Neutrophil (primary cell): ENCODE measurements around the gene EPYC.

Experiments
- H3K27ac ChIP-seq: fragments of 200-600 bp; sonication (generic); 2 replicates; pipeline ENCODE4 v1.5.1; 2016; ENCODE audit warnings: mild to moderate bottlenecking, moderate library complexity
- H3K27me3 ChIP-seq: fragments of 200-600 bp; sonication (generic); 2 replicates; pipeline ENCODE4 v1.6.0; 2016; ENCODE audit warnings: mild to moderate bottlenecking
- H3K36me3 ChIP-seq: fragments of 200-600 bp; sonication (generic); 2 replicates; pipeline ENCODE4 v1.5.1; 2017
- H3K4me1 ChIP-seq, 2 experiments: fragments of 200-600 bp in 1 of 2; sonication (generic) in 1 of 2; 1 replicate in 1 of 2; 2 replicates in 1 of 2; pipeline versions ENCODE4 v1.5.1 to v1.6.1; 2013 to 2016; ENCODE audit warnings: low read depth in 1 of 2, low read length in 1 of 2, mild to moderate bottlenecking in 1 of 2, moderate library complexity in 1 of 2; ENCODE audit not compliant: control insufficient read depth in 1 of 2, insufficient read depth in 1 of 2
- H3K4me3 ChIP-seq, 2 experiments: fragments of 200-600 bp in 1 of 2; sonication (generic) in 1 of 2; 1 replicate in 1 of 2; 2 replicates in 1 of 2; pipeline ENCODE4 v1.5.1; 2013 to 2016; ENCODE audit warnings: low read depth in 1 of 2, low read length in 1 of 2, mild to moderate bottlenecking in 1 of 2, moderate library complexity in 1 of 2
- H3K9me3 ChIP-seq: fragments of 200-600 bp; sonication (generic); 2 replicates; pipeline ENCODE4 v1.5.1; 2016
- TF ChIP-seq, protein P1 (sequence below): fragments of 200-600 bp; sonication (generic); IDR thresholded peaks from 2 replicates; pipeline ENCODE4 v1.5.1; 2016; ENCODE audit warnings: antibody characterized with exemption

The EPYC gene

DNA sequence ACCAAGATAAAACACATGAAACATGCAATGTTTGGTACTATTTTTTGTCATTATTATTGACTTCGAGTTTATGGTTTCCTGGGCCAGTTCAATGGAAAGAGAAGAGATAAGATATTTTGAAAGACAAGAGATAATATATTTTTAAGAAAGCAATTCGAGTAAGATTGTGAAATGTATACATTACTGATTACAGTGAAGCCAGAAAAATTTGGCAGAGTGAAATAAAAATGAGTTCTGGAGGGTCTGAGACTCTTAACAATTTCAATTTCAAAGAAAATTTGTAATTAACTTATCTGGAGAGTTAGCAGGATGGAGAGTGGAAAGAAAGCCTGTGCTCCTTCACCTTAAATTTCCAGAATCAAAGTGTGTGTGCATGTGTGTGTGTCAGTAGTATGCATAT, 67.1 kb downstream of the EPYC start:
- no peak overlapping the region for H3K4me3 ChIP-seq
- no peaks in the 10 kb centered on the region for H3K36me3 ChIP-seq
- H3K27ac ChIP-seq, result no peak overlapping the region
- no peaks in the 10 kb centered on the region for H3K9me3 ChIP-seq
- no peaks in the 10 kb centered on the region for H3K4me1 ChIP-seq
- TF ChIP-seq, protein P1, sequence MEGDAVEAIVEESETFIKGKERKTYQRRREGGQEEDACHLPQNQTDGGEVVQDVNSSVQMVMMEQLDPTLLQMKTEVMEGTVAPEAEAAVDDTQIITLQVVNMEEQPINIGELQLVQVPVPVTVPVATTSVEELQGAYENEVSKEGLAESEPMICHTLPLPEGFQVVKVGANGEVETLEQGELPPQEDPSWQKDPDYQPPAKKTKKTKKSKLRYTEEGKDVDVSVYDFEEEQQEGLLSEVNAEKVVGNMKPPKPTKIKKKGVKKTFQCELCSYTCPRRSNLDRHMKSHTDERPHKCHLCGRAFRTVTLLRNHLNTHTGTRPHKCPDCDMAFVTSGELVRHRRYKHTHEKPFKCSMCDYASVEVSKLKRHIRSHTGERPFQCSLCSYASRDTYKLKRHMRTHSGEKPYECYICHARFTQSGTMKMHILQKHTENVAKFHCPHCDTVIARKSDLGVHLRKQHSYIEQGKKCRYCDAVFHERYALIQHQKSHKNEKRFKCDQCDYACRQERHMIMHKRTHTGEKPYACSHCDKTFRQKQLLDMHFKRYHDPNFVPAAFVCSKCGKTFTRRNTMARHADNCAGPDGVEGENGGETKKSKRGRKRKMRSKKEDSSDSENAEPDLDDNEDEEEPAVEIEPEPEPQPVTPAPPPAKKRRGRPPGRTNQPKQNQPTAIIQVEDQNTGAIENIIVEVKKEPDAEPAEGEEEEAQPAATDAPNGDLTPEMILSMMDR, result no peak
- no peaks in the 10 kb centered on the region for H3K27me3 ChIP-seq

DNA sequence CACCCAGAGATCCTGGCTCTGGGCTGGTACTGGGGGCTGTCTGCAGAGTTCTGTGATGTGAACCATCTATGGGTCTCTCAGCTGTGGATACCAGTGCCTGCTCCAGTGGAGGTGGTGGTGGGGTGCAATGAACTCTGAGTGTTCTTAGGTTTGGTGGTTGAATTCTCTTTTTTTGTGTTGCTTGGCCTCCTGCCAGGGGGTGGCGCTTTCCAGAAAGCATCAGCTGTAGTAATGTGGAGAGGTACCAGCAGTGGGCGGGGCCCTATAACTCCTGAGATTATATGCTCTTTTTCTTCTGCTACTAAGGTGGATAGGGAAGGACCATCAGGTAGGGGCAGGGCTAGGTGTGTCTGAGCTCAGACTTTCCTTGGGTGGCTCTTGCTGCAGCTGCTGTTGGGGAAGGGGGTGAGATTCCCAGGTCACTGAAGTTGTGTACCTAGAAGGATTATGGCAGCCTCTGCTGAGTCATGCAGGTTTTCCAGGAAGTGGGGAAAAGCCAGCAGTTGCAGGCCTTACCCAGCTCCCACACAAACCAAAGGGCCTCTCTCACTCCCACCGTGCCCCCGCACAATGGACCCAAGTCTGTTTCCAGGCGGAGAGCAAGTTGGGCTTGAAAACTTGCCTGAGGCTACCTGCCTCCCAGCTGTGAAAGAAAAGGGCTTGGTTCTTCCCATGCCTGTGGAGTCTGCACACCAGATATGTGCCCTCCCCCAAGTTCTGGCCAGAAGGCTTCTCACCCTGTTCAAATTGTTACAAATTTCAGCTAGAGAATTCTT, 68.4 kb downstream of the EPYC start:
- Histone ChIP-seq H3K9me3 (no peaks in the 10 kb centered on the region), H3K4me1 (no peaks in the 10 kb centered on the region), H3K27ac (no peak overlapping the region), H3K4me3 (no peak overlapping the region), H3K27me3 (no peaks in the 10 kb centered on the region), H3K36me3 (no peaks in the 10 kb centered on the region)
- TF ChIP-seq, protein P1, result no peak

DNA sequence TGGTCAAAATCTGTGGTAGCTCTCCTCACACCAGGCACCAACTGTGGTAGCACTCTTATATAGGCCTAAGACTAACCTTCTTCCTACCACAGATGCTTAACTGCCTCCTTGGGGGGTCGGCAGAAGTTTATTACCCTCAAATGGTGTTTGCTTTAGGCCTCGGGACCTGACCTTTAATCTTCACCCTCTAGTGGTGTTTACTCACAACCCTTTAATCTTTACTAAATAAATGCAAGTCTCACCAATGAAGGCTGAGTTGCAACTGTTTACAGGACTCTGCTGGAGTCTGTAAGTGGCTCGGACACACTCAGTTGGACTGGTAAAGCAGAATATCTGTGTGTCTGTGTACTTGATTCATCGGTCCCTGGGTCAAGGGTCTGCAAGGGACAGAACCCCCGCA, 79.2 kb downstream of the EPYC start:
- TF ChIP-seq, protein P1, result no peak
- Histone ChIP-seq H3K36me3 (no peaks in the 10 kb centered on the region), H3K4me3 (no peak overlapping the region), H3K27me3 (no peaks in the 10 kb centered on the region), H3K4me1 (no peaks in the 10 kb centered on the region), H3K9me3 (no peaks in the 10 kb centered on the region), H3K27ac (no peak overlapping the region)

DNA sequence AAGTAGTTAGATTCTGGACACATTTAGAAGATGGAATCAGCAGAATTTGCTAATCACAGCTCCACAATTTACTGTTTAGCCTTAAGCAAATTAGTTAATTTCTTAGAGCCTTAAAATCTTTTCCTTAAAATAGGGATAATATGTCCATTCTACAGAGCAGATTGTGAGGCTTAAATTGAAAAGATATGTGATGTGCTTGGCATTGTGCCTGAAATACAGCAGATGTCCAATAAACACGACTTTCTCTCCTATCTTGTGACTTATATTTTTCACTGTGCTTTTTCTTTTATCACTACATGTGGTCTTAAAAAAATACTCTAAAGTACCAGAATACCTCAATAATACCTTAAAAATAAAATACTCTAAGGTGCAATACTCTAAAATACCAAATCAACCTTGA, 80.4 kb downstream of the EPYC start:
- Histone ChIP-seq H3K4me1 (no peaks in the 10 kb centered on the region), H3K9me3 (no peaks in the 10 kb centered on the region), H3K4me3 (no peak overlapping the region), H3K36me3 (no peaks in the 10 kb centered on the region), H3K27me3 (no peaks in the 10 kb centered on the region), H3K27ac (no peak overlapping the region)
- TF ChIP-seq, protein P1, result no peak

DNA sequence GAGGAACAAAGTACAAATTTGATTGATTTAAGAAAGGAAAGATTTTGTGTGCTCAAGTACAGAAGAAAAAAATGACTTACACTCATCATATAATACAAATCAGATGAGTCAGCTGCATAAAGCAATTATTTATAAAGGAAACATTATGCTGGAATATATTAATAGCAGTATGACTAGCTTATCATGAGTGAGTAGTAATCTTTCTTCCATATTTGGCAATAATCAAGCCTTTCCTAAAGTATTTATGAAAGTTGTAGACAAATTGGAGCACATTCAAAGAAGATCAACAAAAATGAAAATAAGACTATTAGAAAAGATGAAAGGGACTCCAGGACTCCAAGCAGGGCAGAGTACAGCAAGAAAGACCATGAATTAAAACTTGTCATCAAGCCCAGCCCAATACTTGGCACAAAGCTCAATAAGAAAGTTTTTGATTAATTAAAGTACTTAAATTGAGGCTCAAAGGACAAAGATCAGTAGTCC, 82.6 kb downstream of the EPYC start:
- H3K36me3 ChIP-seq, result no peaks in the 10 kb centered on the region
- H3K9me3 ChIP-seq, result no peaks in the 10 kb centered on the region
- no peaks in the 10 kb centered on the region for H3K27me3 ChIP-seq
- no peak overlapping the region for H3K27ac ChIP-seq
- H3K4me3 ChIP-seq, result no peak overlapping the region
- TF ChIP-seq, protein P1, result no peak
- no peaks in the 10 kb centered on the region for H3K4me1 ChIP-seq
